ENCODE data around the gene SPATA33.
"Not testable (repeated sequence)": the region's sequence is repeated elsewhere in the genome, so short reads cannot be mapped to it uniquely, and the experiment has no call there.

The SPATA33 gene

GRCh38 chr16:89667633-89668032, 10.0 kb downstream of the SPATA33 start:
- Histone ChIP-seq H3K27ac (no peak overlapping the region), H3K9ac (ENCODE audit: insufficient read length) (no peak overlapping the region), H3K9me3 (ENCODE audit: low read depth, low read length) (no peaks in the 10 kb centered on the region), H3K4me3 (no peak overlapping the region), H3K36me3 (ENCODE audit: insufficient read depth, low read length) (no peaks in the 10 kb centered on the region)
- no peak for DNase-seq (ENCODE audit: low read depth, low spot score)
- no peak for TF ChIP-seq EZH2 (IDR thresholded peaks at IDR 0.05)
- TF ChIP-seq POLR2AphosphoS5 (IDR thresholded peaks at IDR 0.05; ENCODE audit: borderline replicate concordance, low read depth, low read length) = no peak
- no peak for TF ChIP-seq FOXP2 (optimal IDR thresholded peaks at IDR 0.05; ENCODE audit: control extremely low read depth, extremely low read length, insufficient read depth)

DNA sequence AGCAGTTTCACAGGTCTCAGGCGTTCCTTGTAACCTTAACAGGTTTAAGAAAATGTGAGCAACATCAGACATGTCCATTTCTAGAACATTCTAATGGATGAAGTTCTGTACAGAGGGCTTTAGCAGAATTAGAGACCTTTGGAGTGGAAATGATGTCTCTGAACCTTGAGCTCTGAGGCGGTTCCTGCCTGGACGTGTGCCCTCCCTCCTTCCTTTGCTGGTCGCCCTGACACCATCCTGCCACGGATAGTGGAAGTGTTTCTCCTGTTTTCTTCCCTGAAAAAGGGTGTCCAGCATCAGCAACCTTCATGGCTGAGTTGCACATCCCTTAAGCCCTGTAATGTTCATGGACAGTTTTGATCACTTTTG, 11.1 kb downstream of the SPATA33 start:
- Histone ChIP-seq H3K27ac (no peak overlapping the region), H3K9me3 (ENCODE audit: low read depth, low read length) (no peaks in the 10 kb centered on the region), H3K36me3 (ENCODE audit: insufficient read depth, low read length) (no peaks in the 10 kb centered on the region), H3K9ac (ENCODE audit: insufficient read length) (no peak overlapping the region), H3K4me3 (no peak overlapping the region)
- no peak for TF ChIP-seq FOXP2 (optimal IDR thresholded peaks at IDR 0.05; ENCODE audit: control extremely low read depth, extremely low read length, insufficient read depth)
- TF ChIP-seq EZH2 (IDR thresholded peaks at IDR 0.05) = no peak
- TF ChIP-seq POLR2AphosphoS5 (IDR thresholded peaks at IDR 0.05; ENCODE audit: borderline replicate concordance, low read depth, low read length) = no peak
- DNase-seq (ENCODE audit: low read depth, low spot score) = no peak

DNA sequence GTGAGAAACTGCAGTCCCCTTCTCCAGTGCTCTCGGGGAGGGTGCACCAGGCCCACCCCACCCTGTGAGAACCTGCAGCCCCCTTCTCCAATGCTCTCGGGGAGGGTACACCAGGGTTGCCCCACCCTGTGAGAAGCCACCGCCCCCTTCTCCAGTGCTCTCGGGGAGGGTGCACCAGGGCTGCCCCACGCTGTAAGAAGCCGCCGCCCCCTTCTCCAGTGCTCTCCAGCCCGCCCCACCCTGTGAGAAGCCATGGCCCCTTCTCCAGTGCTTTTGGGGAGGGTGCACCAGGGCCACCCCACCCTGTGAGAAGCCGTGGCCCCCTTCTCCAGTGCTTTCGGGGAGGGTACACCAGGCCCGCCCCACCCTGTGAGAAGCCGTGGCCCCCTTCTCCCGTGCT, 12.1 kb downstream of the SPATA33 start:
- H3K9me3 ChIP-seq (ENCODE audit: low read depth, low read length) = no peaks in the 10 kb centered on the region
- H3K27ac ChIP-seq = no peak overlapping the region
- no peaks in the 10 kb centered on the region for H3K36me3 ChIP-seq (ENCODE audit: insufficient read depth, low read length)
- no peak overlapping the region for H3K4me3 ChIP-seq
- TF ChIP-seq EZH2 (IDR thresholded peaks at IDR 0.05) (no peak), FOXP2 (optimal IDR thresholded peaks at IDR 0.05; ENCODE audit: control extremely low read depth, extremely low read length, insufficient read depth) (no peak), POLR2AphosphoS5 (IDR thresholded peaks at IDR 0.05; ENCODE audit: borderline replicate concordance, low read depth, low read length) (no peak)
- H3K9ac ChIP-seq (ENCODE audit: insufficient read length) = no peak overlapping the region
- no peak for DNase-seq (ENCODE audit: low read depth, low spot score)

GRCh38 chr16:89670496-89671431, 13.1 kb downstream of the SPATA33 start:
- no peak overlapping the region for H3K9ac ChIP-seq (ENCODE audit: insufficient read length)
- DNase-seq (ENCODE audit: low read depth, low spot score) = no peak
- TF ChIP-seq FOXP2 (optimal IDR thresholded peaks at IDR 0.05; ENCODE audit: control extremely low read depth, extremely low read length, insufficient read depth) (no peak), EZH2 (IDR thresholded peaks at IDR 0.05) (no peak), POLR2AphosphoS5 (IDR thresholded peaks at IDR 0.05; ENCODE audit: borderline replicate concordance, low read depth, low read length) (no peak)
- no peak overlapping the region for H3K4me3 ChIP-seq
- peak overlapping the region; percentile 36; the same call in 1 of the 2 replicates for H3K27ac ChIP-seq
- no peaks in the 10 kb centered on the region for H3K36me3 ChIP-seq (ENCODE audit: insufficient read depth, low read length)
- no peaks in the 10 kb centered on the region for H3K9me3 ChIP-seq (ENCODE audit: low read depth, low read length)

DNA sequence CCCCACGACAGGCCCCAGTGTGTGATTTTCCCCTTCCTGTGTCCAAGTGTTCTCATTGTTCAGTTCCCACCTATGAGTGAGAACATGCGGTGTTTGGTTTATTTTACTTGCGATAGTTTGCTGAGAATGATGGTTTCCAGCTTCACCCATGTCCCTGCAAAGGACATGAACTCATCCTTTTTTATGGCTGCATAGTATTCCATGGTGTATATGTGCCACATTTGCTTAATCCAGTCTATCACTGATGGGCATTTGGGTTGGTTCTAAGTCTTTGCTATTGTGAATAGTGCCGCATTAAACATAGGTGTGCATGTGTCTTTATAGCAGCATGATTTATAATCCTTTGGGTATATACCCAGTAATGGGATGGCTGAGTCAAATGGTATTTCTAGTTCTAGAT, 13.9 kb downstream of the SPATA33 start:
- H3K4me3 ChIP-seq; H3K36me3 ChIP-seq (ENCODE audit: insufficient read depth, low read length); H3K27ac ChIP-seq; H3K9me3 ChIP-seq (ENCODE audit: low read depth, low read length); DNase-seq (ENCODE audit: low read depth, low spot score); H3K9ac ChIP-seq (ENCODE audit: insufficient read length): not testable (repeated sequence)

- no peak for TF ChIP-seq POLR2AphosphoS5 (IDR thresholded peaks at IDR 0.05; ENCODE audit: borderline replicate concordance, low read depth, low read length)
- no peak for TF ChIP-seq EZH2 (IDR thresholded peaks at IDR 0.05)
- no peak for TF ChIP-seq FOXP2 (optimal IDR thresholded peaks at IDR 0.05; ENCODE audit: control extremely low read depth, extremely low read length, insufficient read depth)
- Histone ChIP-seq H3K9ac (ENCODE audit: insufficient read length) (no peak overlapping the region), H3K4me3 (no peak overlapping the region), H3K36me3 (ENCODE audit: insufficient read depth, low read length) (no peaks in the 10 kb centered on the region), H3K9me3 (ENCODE audit: low read depth, low read length) (no peaks in the 10 kb centered on the region), H3K27ac (no peak overlapping the region)
- DNase-seq (ENCODE audit: low read depth, low spot score) = no peak
These were observed 14.7 kb downstream of the SPATA33 start for GRCh38 chr16:89672177-89672941.

GRCh38 chr16:89678258-89678657, 20.6 kb downstream of the SPATA33 start:
- no peak for DNase-seq (ENCODE audit: low read depth, low spot score)
- Histone ChIP-seq H3K27ac (no peak overlapping the region), H3K36me3 (ENCODE audit: insufficient read depth, low read length) (no peaks in the 10 kb centered on the region), H3K4me3 (no peak overlapping the region), H3K9ac (ENCODE audit: insufficient read length) (no peak overlapping the region), H3K9me3 (ENCODE audit: low read depth, low read length) (no peaks in the 10 kb centered on the region)
- no peak for TF ChIP-seq EZH2 (IDR thresholded peaks at IDR 0.05)
- TF ChIP-seq FOXP2 (optimal IDR thresholded peaks at IDR 0.05; ENCODE audit: control extremely low read depth, extremely low read length, insufficient read depth) = no peak
- no peak for TF ChIP-seq POLR2AphosphoS5 (IDR thresholded peaks at IDR 0.05; ENCODE audit: borderline replicate concordance, low read depth, low read length)

- TF ChIP-seq EZH2 (IDR thresholded peaks at IDR 0.05) = no peak
- TF ChIP-seq POLR2AphosphoS5 (IDR thresholded peaks at IDR 0.05; ENCODE audit: borderline replicate concordance, low read depth, low read length) = no peak
- no peak for TF ChIP-seq FOXP2 (optimal IDR thresholded peaks at IDR 0.05; ENCODE audit: control extremely low read depth, extremely low read length, insufficient read depth)
- H3K4me3 ChIP-seq = no peak overlapping the region
- no peak overlapping the region for H3K9ac ChIP-seq (ENCODE audit: insufficient read length)
- H3K27ac ChIP-seq = no peak overlapping the region
- no peak for DNase-seq (ENCODE audit: low read depth, low spot score)
- no peaks in the 10 kb centered on the region for H3K9me3 ChIP-seq (ENCODE audit: low read depth, low read length)
- no peaks in the 10 kb centered on the region; the same call in 1 of the 2 replicates for H3K36me3 ChIP-seq (ENCODE audit: insufficient read depth, low read length)
These were observed 28.3 kb downstream of the SPATA33 start for GRCh38 chr16:89685916-89686315.

Data from SK-N-MC (cell line).